WTC11 (cell line): Measurements from ENCODE around the gene TEX36. TPM values are rescaled to one million over a fixed set of nuclear protein-coding genes. Genes with fewer than 3 reads are reported as not detected.
A peak's percentile ranks its signal among the peaks of the same experiment; 100 is the strongest.

Experiments used
- AFF4 ChIP-seq: sonication (generic); formaldehyde crosslinking; IDR thresholded peaks from 2 replicates; pipeline ENCODE4 v1.8.1; 2023; ENCODE audit warnings: mild to moderate bottlenecking, missing genetic modification reagents, borderline replicate concordance
- CDX4 ChIP-seq: fragments of 250-450 bp; sonication (Bioruptor Pico); IDR thresholded peaks from 2 replicates; pipeline ENCODE4 v1.9.0; 2021; ENCODE audit warnings: moderate library complexity, mild to moderate bottlenecking, inconsistent platforms, borderline replicate concordance
- CREB1 ChIP-seq: sonication (generic); formaldehyde crosslinking; IDR thresholded peaks from 2 replicates; pipeline ENCODE4 v1.8.0; 2023; ENCODE audit warnings: mild to moderate bottlenecking, missing genetic modification reagents
- E2F1 ChIP-seq: sonication (generic); formaldehyde crosslinking; IDR thresholded peaks from 2 replicates; pipeline ENCODE4 v1.8.0; 2022; ENCODE audit warnings: mild to moderate bottlenecking, missing genetic modification reagents
- FOXP4 ChIP-seq: sonication (generic); formaldehyde crosslinking; IDR thresholded peaks from 2 replicates; pipeline ENCODE4 v1.8.0; 2022; ENCODE audit warnings: mild to moderate bottlenecking, missing genetic modification reagents
- GRHL2 ChIP-seq: fragments of 250-450 bp; sonication (Bioruptor Pico); IDR thresholded peaks from 2 replicates; pipeline ENCODE4 v1.8.0; 2022; ENCODE audit warnings: mild to moderate bottlenecking, moderate library complexity; ENCODE audit not compliant: insufficient replicate concordance, severe bottlenecking
- IRF2 ChIP-seq: sonication (generic); formaldehyde crosslinking; IDR thresholded peaks from 2 replicates; pipeline ENCODE4 v1.8.0; 2022; ENCODE audit warnings: low read depth, missing genetic modification reagents, borderline replicate concordance
- MYBL2 ChIP-seq: sonication (generic); formaldehyde crosslinking; IDR thresholded peaks from 2 replicates; pipeline ENCODE4 v1.8.1; 2023; ENCODE audit warnings: mild to moderate bottlenecking, moderate library complexity, missing genetic modification reagents
- NFATC4 ChIP-seq: fragments of 250-450 bp; sonication (Bioruptor Pico); IDR thresholded peaks from 2 replicates; pipeline ENCODE4 v1.9.0; 2021; ENCODE audit warnings: mild to moderate bottlenecking
- NFE2L1 ChIP-seq: sonication (generic); formaldehyde crosslinking; IDR thresholded peaks from 2 replicates; pipeline ENCODE4 v1.8.1; 2023; ENCODE audit warnings: missing genetic modification reagents
- SMAD3 ChIP-seq: sonication (generic); formaldehyde crosslinking; IDR thresholded peaks from 2 replicates; pipeline ENCODE4 v1.8.0; 2022; ENCODE audit warnings: missing genetic modification reagents, mild to moderate bottlenecking, borderline replicate concordance
- TEAD4 ChIP-seq: sonication (generic); formaldehyde crosslinking; IDR thresholded peaks from 2 replicates; pipeline ENCODE4 v1.8.0; 2022; ENCODE audit warnings: mild to moderate bottlenecking, missing genetic modification reagents
- ZBTB43 ChIP-seq: sonication (generic); formaldehyde crosslinking; IDR thresholded peaks from 2 replicates; pipeline ENCODE4 v1.8.1; 2023; ENCODE audit warnings: mild to moderate bottlenecking, missing genetic modification reagents
- ZNF263 ChIP-seq: sonication (generic); formaldehyde crosslinking; IDR thresholded peaks from 2 replicates; pipeline ENCODE4 v1.8.1; 2022; ENCODE audit warnings: low read depth, mild to moderate bottlenecking, moderate library complexity, missing genetic modification reagents
- ZNF281 ChIP-seq: sonication (generic); formaldehyde crosslinking; IDR thresholded peaks from 2 replicates; pipeline ENCODE4 v1.8.0; 2023; ENCODE audit warnings: mild to moderate bottlenecking, missing genetic modification reagents
- ZNF396 ChIP-seq: fragments of 250-450 bp; sonication (Bioruptor Pico); IDR thresholded peaks from 2 replicates; pipeline ENCODE4 v1.8.0; 2021; ENCODE audit warnings: mild to moderate bottlenecking, moderate library complexity, borderline replicate concordance
- ZNF512 ChIP-seq: sonication (generic); formaldehyde crosslinking; IDR thresholded peaks from 2 replicates; pipeline ENCODE4 v1.8.1; 2022; ENCODE audit warnings: missing genetic modification reagents, borderline replicate concordance
- ZNF532 ChIP-seq: fragments of 250-450 bp; sonication (Bioruptor Pico); IDR thresholded peaks from 2 replicates; pipeline ENCODE4 v1.9.0; 2021; ENCODE audit warnings: mild to moderate bottlenecking, borderline replicate concordance
- total RNA-seq: library from RNA; stranded (reverse); gene quantifications from 3 replicates; pipeline ENCODE4 v1.2.3, GENCODE V29; 2021

The TEX36 gene
- total RNA-seq, 1 experiment from 2014 or later = not detected

GRCh38 chr10:125719173-125720001 is 36.4 kb upstream of the TEX36 start, which contains the start of gene EDRF1 (continued):
- TF ChIP-seq AFF4 (CRISPR knock-in tag) (no peak), NFE2L1 (CRISPR knock-in tag) (0 out of 2 replicates have a peak, but pooled peaks have one; percentile 51), FOXP4 (peak; percentile 42; the same call in 1 of the 2 replicates), ZNF263 (CRISPR knock-in tag) (peak; percentile 61; the same call in 1 of the 2 replicates), ZNF512 (CRISPR knock-in tag) (no peak), CREB1 (CRISPR knock-in tag) (0 out of 2 replicates have a peak, but pooled peaks have one; percentile 17), ZNF532 (CRISPR knock-in tag) (0 out of 2 replicates have a peak, but pooled peaks have one; percentile 63), NFATC4 (no peak), ZNF396 (no peak), IRF2 (CRISPR knock-in tag) (0 out of 2 replicates have a peak, but pooled peaks have one; percentile 71), CDX4 (CRISPR knock-in tag) (no peak), ZNF281 (CRISPR knock-in tag) (peak; percentile 55; the same call in 1 of the 2 replicates), GRHL2 (CRISPR knock-in tag) (no peak), E2F1 (CRISPR knock-in tag) (peak; percentile 61; the same call in 1 of the 2 replicates), MYBL2 (CRISPR knock-in tag) (no peak; the same call in none of the 2 replicates), SMAD3 (CRISPR knock-in tag) (peak; percentile 81; the same call in 1 of the 2 replicates), TEAD4 (CRISPR knock-in tag) (no peak), ZBTB43 (CRISPR knock-in tag) (peak; percentile 88; the same call in 1 of the 2 replicates)
